Esophagus muscularis mucosa (tissue), 3 donors: ENCODE measurements around the gene MRGPRX2.

Source experiments
- CTCF ChIP-seq, 3 experiments: fragments of 200-600 bp in 2 of 3; fragments of 450-650 bp in 1 of 3; sonication (generic) in 2 of 3; IDR thresholded peaks; one replicate each; pipeline ENCODE4 v1.5.1; 2017 to 2019; ENCODE audit warnings: antibody characterized with exemption in 3 of 3, mild to moderate bottlenecking in 2 of 3, moderate library complexity in 1 of 3
- POLR2A ChIP-seq: fragments of 450-650 bp; IDR thresholded peaks from one replicate; pipeline ENCODE4 v1.6.1; 2017; ENCODE audit warnings: antibody characterized with exemption, moderate library complexity, mild to moderate bottlenecking, low read depth
- POLR2AphosphoS5 ChIP-seq, 2 donors: sonication (generic); formaldehyde crosslinking; IDR thresholded peaks; one replicate each; pipeline ENCODE4 v1.6.1; 2017; ENCODE audit warnings: antibody characterized with exemption in 2 of 2

DNA sequence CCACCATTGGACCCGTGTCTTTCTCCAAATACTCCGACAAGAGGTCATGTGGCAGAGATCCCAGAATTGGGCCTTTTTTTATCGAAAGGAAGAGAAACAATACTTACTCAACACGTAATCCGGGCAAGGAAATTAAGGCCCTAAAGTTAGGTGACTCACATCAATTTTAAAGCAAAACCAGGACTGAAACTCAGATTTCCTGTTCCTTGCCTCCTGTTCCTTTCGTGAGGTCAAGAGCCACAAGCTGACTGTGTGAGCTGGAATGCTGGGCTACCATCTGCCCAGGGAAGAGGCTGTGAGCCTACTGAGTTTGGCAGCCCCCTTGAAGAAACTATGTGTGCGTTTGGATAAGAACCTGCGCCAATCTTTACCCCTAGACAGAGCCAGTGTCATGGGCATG is 27.1 kb upstream of the MRGPRX2 start:
- TF ChIP-seq POLR2A, result no peak
- TF ChIP-seq POLR2AphosphoS5 (IDR thresholded peaks at IDR 0.05), result no peak
- no peak for TF ChIP-seq CTCF (IDR thresholded peaks at IDR 0.05)
